ENCODE results near the gene PSRC1.

The PSRC1 gene

GRCh38 chr1:109248797-109249629, 33.9 kb downstream of the PSRC1 start, which contains the start of gene CELSR2:
Gene CELSR2 (plus strand): TSS chr1:109249539. CDS start chr1:109250080, 541 bp downstream.
- in situ Hi-C loops (cut with HindIII; ENCODE audit: low sequenced_read_pairs): loop anchor here (10.0 kb wide), 1 partner anchor 156 kb away; no protein-coding TSS in a partner anchor

- in situ Hi-C loops (cut with HindIII; ENCODE audit: low sequenced_read_pairs): loop anchor here (10.0 kb wide), 1 partner anchor 156 kb away; no protein-coding TSS in a partner anchor
Measured at GRCh38 chr1:109248444-109248796, 34.5 kb downstream of the PSRC1 start.

GRCh38 chr1:109247401-109248365, 35.3 kb downstream of the PSRC1 start:
- in situ Hi-C loops (cut with HindIII; ENCODE audit: low sequenced_read_pairs): loop anchor here (10.0 kb wide), 1 partner anchor 157 kb away; no protein-coding TSS in a partner anchor

- in situ Hi-C loops (cut with HindIII; ENCODE audit: low sequenced_read_pairs): loop anchor here (10.0 kb wide), 1 partner anchor 159 kb away; no protein-coding TSS in a partner anchor
Measured at GRCh38 chr1:109246141-109246551, 36.8 kb downstream of the PSRC1 start.

GRCh38 chr1:109243860-109244552, 38.9 kb downstream of the PSRC1 start:
- in situ Hi-C loops (cut with HindIII; ENCODE audit: low sequenced_read_pairs): loop anchor here (10.0 kb wide), 1 partner anchor 161 kb away; no protein-coding TSS in a partner anchor

GRCh38 chr1:109243221-109243620, 39.7 kb downstream of the PSRC1 start:
- in situ Hi-C loops (cut with HindIII; ENCODE audit: low sequenced_read_pairs): loop anchor here (10.0 kb wide), 1 partner anchor 162 kb away; no protein-coding TSS in a partner anchor

GRCh38 chr1:109242387-109242786, 40.6 kb downstream of the PSRC1 start:
- in situ Hi-C loops (cut with HindIII; ENCODE audit: low sequenced_read_pairs): loop anchor here (10.0 kb wide), 1 partner anchor 162 kb away; no protein-coding TSS in a partner anchor

GRCh38 chr1:109241841-109242345, 41.1 kb downstream of the PSRC1 start:
- in situ Hi-C loops (cut with HindIII; ENCODE audit: low sequenced_read_pairs): loop anchor here (10.0 kb wide), 1 partner anchor 163 kb away; no protein-coding TSS in a partner anchor

GRCh38 chr1:109241344-109241743, 41.6 kb downstream of the PSRC1 start:
- in situ Hi-C loops (cut with HindIII; ENCODE audit: low sequenced_read_pairs): loop anchor here (10.0 kb wide), 1 partner anchor 163 kb away; no protein-coding TSS in a partner anchor

GRCh38 chr1:109240158-109241152, 42.5 kb downstream of the PSRC1 start:
- in situ Hi-C loops (cut with HindIII; ENCODE audit: low sequenced_read_pairs): loop anchor here (10.0 kb wide), 1 partner anchor 164 kb away; no protein-coding TSS in a partner anchor

GRCh38 chr1:109239409-109240068, 43.4 kb downstream of the PSRC1 start:
- in situ Hi-C loops (cut with HindIII; ENCODE audit: low sequenced_read_pairs): loop anchor here (10.0 kb wide), 1 partner anchor 165 kb away; no protein-coding TSS in a partner anchor

GRCh38 chr1:109239047-109239408, 43.9 kb downstream of the PSRC1 start:
- in situ Hi-C loops (cut with HindIII; ENCODE audit: low sequenced_read_pairs): no loop called here

GRCh38 chr1:109238382-109238781, 44.6 kb downstream of the PSRC1 start:
- in situ Hi-C loops (cut with HindIII; ENCODE audit: low sequenced_read_pairs): no loop called here

- in situ Hi-C loops (cut with HindIII; ENCODE audit: low sequenced_read_pairs): no loop called here
Measured at GRCh38 chr1:109237512-109237911, 45.4 kb downstream of the PSRC1 start.

GRCh38 chr1:109235137-109235536, 47.8 kb downstream of the PSRC1 start:
- in situ Hi-C loops (cut with HindIII; ENCODE audit: low sequenced_read_pairs): no loop called here

GRCh38 chr1:109231066-109231465, 51.9 kb downstream of the PSRC1 start:
- in situ Hi-C loops (cut with HindIII; ENCODE audit: low sequenced_read_pairs): no loop called here

Measured in endothelial cell of hepatic sinusoid (primary cell).